ENCODE measurements around the gene NDST3. TPM values are rescaled to one million over a fixed set of nuclear protein-coding genes. Genes with fewer than 3 reads are reported as not detected.
A peak's percentile ranks its signal among the peaks of the same experiment; 100 is the strongest.

The NDST3 gene
- polyA plus RNA-seq, 1 of the 3 experiments (the other 2 are of a cell fraction), result 1.2 TPM

GRCh38 chr4:118139241-118139640 lies 105.0 kb downstream of the NDST3 start (continued):
- no peak for TF ChIP-seq EP300 (IDR thresholded peaks at IDR 0.05; ENCODE audit: borderline replicate concordance in 1 of 2, low read depth in 1 of 2, low read length in 1 of 2)

GRCh38 chr4:118141240-118141639 lies 107.0 kb downstream of the NDST3 start:
- Histone ChIP-seq H3K36me3 (replicated peaks in 1 of 2; ENCODE audit: control insufficient read depth in 1 of 2, insufficient read depth in 2 of 2, low read length in 1 of 2) (no peaks in the 10 kb centered on the region), H3K4me1 (ENCODE audit: control insufficient read depth in 1 of 2, insufficient read depth in 2 of 2, low read depth in 1 of 2, low read length in 1 of 2) (no peaks in the 10 kb centered on the region), H3K79me2 (ENCODE audit: insufficient read depth) (no peaks in the 10 kb centered on the region), H3F3A (replicated peaks; ENCODE audit: insufficient read depth) (no peaks in the 10 kb centered on the region), H3K4me3 (ENCODE audit: low read depth in 2 of 2, low read length in 1 of 2) (no peak overlapping the region), H4K20me1 (ENCODE audit: insufficient read depth) (no peaks in the 10 kb centered on the region), H2AFZ (ENCODE audit: low read depth) (no peak overlapping the region), H3K9ac (no peak overlapping the region), H3K9me3 (no peaks in the 10 kb centered on the region), H3K9me2 (no peaks in the 10 kb centered on the region), H3K4me2 (no peak overlapping the region), H3K27ac (ENCODE audit: low read depth in 2 of 2, low read length in 1 of 2) (no peak overlapping the region), H3K27me3 (ENCODE audit: insufficient read depth) (no peaks in the 10 kb centered on the region)
- ChIA-PET CTCF (no interaction called here), POLR2A (no interaction called here)
- WGBS (ENCODE audit: low lambda C conversion rate), result 49% methylated on average over 4 of the region's 4 CpGs
- DNase-seq, result no peak
- no peak for TF ChIP-seq FOSL2 (IDR thresholded peaks at IDR 0.05; ENCODE audit: borderline replicate concordance, low read depth)
- TF ChIP-seq MEF2A (IDR thresholded peaks at IDR 0.05; ENCODE audit: borderline replicate concordance, low read depth), result no peak
- no peak for TF ChIP-seq GABPA (IDR thresholded peaks at IDR 0.05; ENCODE audit: low read depth)
- TF ChIP-seq TEAD4 (IDR thresholded peaks at IDR 0.05; ENCODE audit: borderline replicate concordance, insufficient read depth), result no peak
- no peak for TF ChIP-seq RAD21 (IDR thresholded peaks at IDR 0.05; ENCODE audit: low read length)
- TF ChIP-seq CHD2 (IDR thresholded peaks at IDR 0.05; ENCODE audit: low read length, partially characterized antibody), result no peak
- TF ChIP-seq ELF1 (IDR thresholded peaks at IDR 0.05), result no peak
- TF ChIP-seq SIN3A (IDR thresholded peaks at IDR 0.05; ENCODE audit: borderline replicate concordance, low read depth, low read length), result no peak
- TF ChIP-seq EP300 (IDR thresholded peaks at IDR 0.05; ENCODE audit: borderline replicate concordance in 1 of 2, low read depth in 1 of 2, low read length in 1 of 2), result no peak
- TF ChIP-seq, protein P1, sequence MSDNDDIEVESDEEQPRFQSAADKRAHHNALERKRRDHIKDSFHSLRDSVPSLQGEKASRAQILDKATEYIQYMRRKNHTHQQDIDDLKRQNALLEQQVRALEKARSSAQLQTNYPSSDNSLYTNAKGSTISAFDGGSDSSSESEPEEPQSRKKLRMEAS (IDR thresholded peaks at IDR 0.05; ENCODE audit: low read depth), result no peak
- TF ChIP-seq, protein P2, sequence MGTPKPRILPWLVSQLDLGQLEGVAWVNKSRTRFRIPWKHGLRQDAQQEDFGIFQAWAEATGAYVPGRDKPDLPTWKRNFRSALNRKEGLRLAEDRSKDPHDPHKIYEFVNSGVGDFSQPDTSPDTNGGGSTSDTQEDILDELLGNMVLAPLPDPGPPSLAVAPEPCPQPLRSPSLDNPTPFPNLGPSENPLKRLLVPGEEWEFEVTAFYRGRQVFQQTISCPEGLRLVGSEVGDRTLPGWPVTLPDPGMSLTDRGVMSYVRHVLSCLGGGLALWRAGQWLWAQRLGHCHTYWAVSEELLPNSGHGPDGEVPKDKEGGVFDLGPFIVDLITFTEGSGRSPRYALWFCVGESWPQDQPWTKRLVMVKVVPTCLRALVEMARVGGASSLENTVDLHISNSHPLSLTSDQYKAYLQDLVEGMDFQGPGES (IDR thresholded peaks at IDR 0.05; ENCODE audit: low read depth, low read length), result no peak
- TF ChIP-seq PBX3 (IDR thresholded peaks at IDR 0.05), result no peak
- TF ChIP-seq SMC3 (IDR thresholded peaks at IDR 0.05; ENCODE audit: low read depth, low read length), result no peak
- TF ChIP-seq TCF12 (IDR thresholded peaks at IDR 0.05), result no peak

DNA sequence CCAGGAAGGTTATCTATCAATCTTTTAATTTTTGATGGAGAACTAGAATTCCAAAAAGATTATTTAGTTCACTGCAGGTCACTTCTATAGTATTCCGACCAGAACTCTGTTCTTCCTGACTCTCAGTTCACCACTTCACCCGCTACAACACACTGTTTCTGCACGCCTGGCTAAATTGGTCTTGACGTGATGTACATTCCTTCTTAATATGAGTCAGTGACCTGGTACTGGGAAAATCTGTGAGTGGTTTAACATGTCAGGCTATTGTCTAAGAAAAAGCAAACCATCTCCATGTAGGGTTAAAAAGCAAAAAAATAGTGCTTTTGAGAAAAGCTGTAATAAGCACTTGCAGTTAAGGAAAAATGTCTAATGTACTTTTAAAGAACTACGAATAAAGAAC lies 120.4 kb downstream of the NDST3 start:
- H3F3A ChIP-seq (replicated peaks; ENCODE audit: insufficient read depth), result peaks cover 5% of the 10 kb centered on the region
- H3K4me1 ChIP-seq (ENCODE audit: control insufficient read depth in 1 of 2, insufficient read depth in 2 of 2, low read depth in 1 of 2, low read length in 1 of 2), result no peaks in the 10 kb centered on the region
- H3K4me3 ChIP-seq (ENCODE audit: low read depth in 2 of 2, low read length in 1 of 2), result no peak overlapping the region
- H3K36me3 ChIP-seq (replicated peaks in 1 of 2; ENCODE audit: control insufficient read depth in 1 of 2, insufficient read depth in 2 of 2, low read length in 1 of 2), result no peaks in the 10 kb centered on the region
- no peak for DNase-seq
- H3K9ac ChIP-seq, result no peak overlapping the region
- no peaks in the 10 kb centered on the region for H4K20me1 ChIP-seq (ENCODE audit: insufficient read depth)
- TF ChIP-seq PBX3 (IDR thresholded peaks at IDR 0.05) (peak; percentile 93), SMC3 (IDR thresholded peaks at IDR 0.05; ENCODE audit: low read depth, low read length) (no peak), EP300 (IDR thresholded peaks at IDR 0.05; ENCODE audit: borderline replicate concordance in 1 of 2, low read depth in 1 of 2, low read length in 1 of 2) (peak in 1 of 2 experiments; percentile 73; a peak in 1 of 4 replicates), POLR2AphosphoS5 (IDR thresholded peaks at IDR 0.05; ENCODE audit: low read depth, low read length) (no peak; the same call in 1 of the 2 replicates), JUND (IDR thresholded peaks at IDR 0.05) (peak; percentile 66), FOXJ3 (CRISPR knock-in tag; IDR thresholded peaks at IDR 0.05) (no peak), TCF12 (IDR thresholded peaks at IDR 0.05) (peak; percentile 82), FOSL2 (IDR thresholded peaks at IDR 0.05; ENCODE audit: borderline replicate concordance, low read depth) (peak; percentile 62; the same call in 1 of the 2 replicates)
- TF ChIP-seq, protein P2 (IDR thresholded peaks at IDR 0.05; ENCODE audit: low read depth, low read length), result no peak
- POLR2A ChIA-PET, result no interaction called here
- CTCF ChIA-PET, result no interaction called here
- no peaks in the 10 kb centered on the region for H3K9me3 ChIP-seq
- H3K27me3 ChIP-seq (ENCODE audit: insufficient read depth), result no peaks in the 10 kb centered on the region
- H3K4me2 ChIP-seq, result no peak overlapping the region
- no peak overlapping the region for H2AFZ ChIP-seq (ENCODE audit: low read depth)
- no peaks in the 10 kb centered on the region for H3K9me2 ChIP-seq
- H3K27ac ChIP-seq (ENCODE audit: low read depth in 2 of 2, low read length in 1 of 2), result peak overlapping the region; percentile 49 to 69; a peak in 3 of 4 replicates
- 39% methylated on average over 5 of the region's 5 CpGs for WGBS (ENCODE audit: low lambda C conversion rate)
- no peaks in the 10 kb centered on the region; the same call in 1 of the 2 replicates for H3K79me2 ChIP-seq (ENCODE audit: insufficient read depth)

Measured in SK-N-SH (cell line).